Neuronal stem cell (in vitro differentiated cells): ENCODE data around the gene NPBWR2.

Experiments
- DNase-seq: peaks from one replicate; pipeline ENCODE4 v3.0.0-alpha.2; 2013; ENCODE audit warnings: low spot score
- H2AFZ ChIP-seq: one replicate; pipeline ENCODE4 v1.6.1; 2013; ENCODE audit warnings: mild to moderate bottlenecking, low read length, inconsistent platforms
- H2AK5ac ChIP-seq: 2 replicates; pipeline ENCODE4 v1.6.1; 2013; ENCODE audit warnings: low read depth, mild to moderate bottlenecking, inconsistent platforms, low read length, moderate library complexity, mixed read lengths
- H2BK120ac ChIP-seq: 2 replicates; pipeline ENCODE4 v1.6.1; 2013; ENCODE audit warnings: low read depth, mild to moderate bottlenecking, inconsistent platforms, low read length, moderate library complexity, mixed read lengths
- H2BK12ac ChIP-seq: one replicate; pipeline ENCODE4 v1.6.1; 2013; ENCODE audit warnings: low read length, inconsistent platforms
- H2BK15ac ChIP-seq: 2 replicates; pipeline ENCODE4 v1.6.1; 2013; ENCODE audit warnings: mild to moderate bottlenecking, low read length, inconsistent platforms, mixed read lengths
- H2BK5ac ChIP-seq: one replicate; pipeline ENCODE4 v1.6.1; 2013; ENCODE audit warnings: inconsistent platforms, mild to moderate bottlenecking, low read length, moderate library complexity
- H3K14ac ChIP-seq: one replicate; pipeline ENCODE4 v1.6.1; 2013; ENCODE audit warnings: low read length, inconsistent platforms
- H3K18ac ChIP-seq: 2 replicates; pipeline ENCODE4 v1.6.1; 2013; ENCODE audit warnings: low read length, inconsistent platforms
- H3K23ac ChIP-seq: 2 replicates; pipeline ENCODE4 v1.6.1; 2013; ENCODE audit warnings: low read depth, mild to moderate bottlenecking, mixed read lengths, low read length, inconsistent platforms; ENCODE audit not compliant: poor library complexity
- H3K27ac ChIP-seq: replicated peaks from 3 replicates; pipeline ENCODE4 v1.5.1; 2013; ENCODE audit warnings: low read length, inconsistent platforms
- H3K27me3 ChIP-seq, 3 experiments: 2 replicates each; pipeline ENCODE4 v1.6.1; 2013; ENCODE audit warnings: low read length in 3 of 3, mild to moderate bottlenecking in 2 of 3, inconsistent platforms in 1 of 3, low read depth in 1 of 3, mixed read lengths in 1 of 3, moderate library complexity in 1 of 3; ENCODE audit not compliant: control insufficient read depth in 3 of 3, insufficient read depth in 3 of 3
- H3K36me3 ChIP-seq, 2 donors: replicated peaks in 1 of 2; 2 replicates each; pipeline ENCODE4 v1.6.1; 2013; ENCODE audit warnings: low read length in 2 of 2; ENCODE audit not compliant: control insufficient read depth in 2 of 2, insufficient read depth in 2 of 2
- H3K4ac ChIP-seq: 2 replicates; pipeline ENCODE4 v1.6.1; 2013; ENCODE audit warnings: inconsistent platforms, mild to moderate bottlenecking, low read length, moderate library complexity
- H3K4me1 ChIP-seq, 2 donors: 1 replicate in 1 of 2; 2 replicates in 1 of 2; pipeline ENCODE4 v1.6.1; 2013; ENCODE audit warnings: low read length in 2 of 2, low read depth in 1 of 2; ENCODE audit not compliant: control insufficient read depth in 2 of 2, insufficient read depth in 1 of 2
- H3K4me2 ChIP-seq: one replicate; pipeline ENCODE4 v1.6.1; 2013; ENCODE audit warnings: mild to moderate bottlenecking, low read length, inconsistent platforms; ENCODE audit not compliant: insufficient read depth, poor library complexity, severe bottlenecking
- H3K4me3 ChIP-seq, 2 donors: 2 replicates each; pipeline ENCODE4 v1.5.1; 2013; ENCODE audit warnings: low read length in 2 of 2, mild to moderate bottlenecking in 2 of 2, inconsistent platforms in 1 of 2, moderate library complexity in 1 of 2
- H3K79me1 ChIP-seq: one replicate; pipeline ENCODE4 v1.6.1; 2013; ENCODE audit warnings: low read depth, mild to moderate bottlenecking, inconsistent platforms, low read length, moderate library complexity
- H3K9ac ChIP-seq: one replicate; pipeline ENCODE4 v1.6.1; 2013; ENCODE audit warnings: mild to moderate bottlenecking, low read depth, low read length, inconsistent platforms; ENCODE audit not compliant: poor library complexity
- H3K9me3 ChIP-seq, 2 donors: replicated peaks in 1 of 2; 2 replicates each; pipeline versions ENCODE3 to v1.6.1; 2013; ENCODE audit warnings: low read length in 2 of 2, mild to moderate bottlenecking in 2 of 2, inconsistent platforms in 1 of 2, low read depth in 1 of 2, mixed read lengths in 1 of 2, moderate library complexity in 1 of 2; ENCODE audit not compliant: control insufficient read depth in 2 of 2, insufficient read depth in 1 of 2
- H4K8ac ChIP-seq: one replicate; pipeline ENCODE4 v1.6.1; 2013; ENCODE audit warnings: low read depth, mild to moderate bottlenecking, inconsistent platforms, low read length, moderate library complexity
- H4K91ac ChIP-seq: one replicate; pipeline ENCODE4 v1.6.1; 2013; ENCODE audit warnings: low read length, low read depth, mild to moderate bottlenecking, inconsistent platforms; ENCODE audit not compliant: poor library complexity
- WGBS, 2 donors: extraction: QIAGEN DNeasy Blood & Tissue Kit; methylation state at CpG; one replicate each; pipeline ENCODE4 v1.1.7; 2013; ENCODE audit warnings: missing lambda C conversion rate in 2 of 2, mixed read lengths in 1 of 2; ENCODE audit not compliant: insufficient read length in 2 of 2, insufficient replicate concordance in 1 of 2; ENCODE audit errors: extremely low coverage in 2 of 2; 5-methylcytosine and 5-hydroxymethylcytosine counted together

NPBWR2 gene

GRCh38 chr20:64072498-64073063 is 34.8 kb downstream of the NPBWR2 start:
- H2BK15ac ChIP-seq = no peak overlapping the region
- no peak overlapping the region for H3K23ac ChIP-seq
- no peak for DNase-seq
- no peak overlapping the region for H4K91ac ChIP-seq
- peak overlapping the region in 1 of 2 donors; percentile 19 for H3K4me3 ChIP-seq
- no peak overlapping the region for H3K14ac ChIP-seq
- peaks cover 5% of the 10 kb centered on the region for H3K79me1 ChIP-seq
- H3K27ac ChIP-seq = no peak overlapping the region
- H2AK5ac ChIP-seq = no peak overlapping the region
- peak overlapping the region; percentile 38 for H3K18ac ChIP-seq
- no peaks in the 10 kb centered on the region for H3K9me3 ChIP-seq
- no CpG with 5 or more reads among the region's 14 CpGs for whole genome bisulfite sequencing, 2 donors
- H3K4me1 ChIP-seq = peaks cover 0 to 2% of the 10 kb centered on the region in 2 donors
- no peak overlapping the region for H3K4ac ChIP-seq
- H2AFZ ChIP-seq = no peak overlapping the region
- no peaks in the 10 kb centered on the region for H3K27me3 ChIP-seq
- no peak overlapping the region for H2BK120ac ChIP-seq
- no peak overlapping the region for H4K8ac ChIP-seq
- H3K36me3 ChIP-seq = peaks cover 16 to 20% of the 10 kb centered on the region in 2 donors
- no peak overlapping the region for H2BK5ac ChIP-seq
- no peak overlapping the region for H2BK12ac ChIP-seq
- H3K9ac ChIP-seq = no peak overlapping the region
- no peak overlapping the region for H3K4me2 ChIP-seq

- Histone ChIP-seq H2AFZ (no peak overlapping the region), H4K91ac (no peak overlapping the region), H3K27me3 (no peaks in the 10 kb centered on the region), H2BK5ac (no peak overlapping the region), H3K9ac (peak overlapping the region; percentile 77), H2BK120ac (no peak overlapping the region), H2AK5ac (no peak overlapping the region), H3K4me3 (no peak overlapping the region), H3K27ac (no peak overlapping the region), H4K8ac (no peak overlapping the region), H3K4me2 (no peak overlapping the region), H3K18ac (no peak overlapping the region), H3K14ac (peak overlapping the region; percentile 21), H3K4ac (no peak overlapping the region), H3K79me1 (peaks cover 2% of the 10 kb centered on the region), H2BK12ac (no peak overlapping the region), H3K36me3 (peaks cover 16 to 20% of the 10 kb centered on the region in 2 donors), H3K23ac (peak overlapping the region; percentile 55), H3K9me3 (no peaks in the 10 kb centered on the region), H3K4me1 (peaks cover 0 to 2% of the 10 kb centered on the region in 2 donors), H2BK15ac (no peak overlapping the region)
- no CpG with 5 or more reads among the region's 30 CpGs for WGBS, 2 donors
- no peak for DNase-seq
These were observed 35.7 kb downstream of the NPBWR2 start for GRCh38 chr20:64071341-64072332.

- H3K79me1 ChIP-seq = peaks cover 2% of the 10 kb centered on the region
- no peak overlapping the region for H2AFZ ChIP-seq
- peaks cover 14 to 20% of the 10 kb centered on the region in 2 donors for H3K36me3 ChIP-seq
- H3K27ac ChIP-seq = no peak overlapping the region
- H2AK5ac ChIP-seq = peak overlapping the region; percentile 0
- H2BK120ac ChIP-seq = no peak overlapping the region
- H3K4me2 ChIP-seq = no peak overlapping the region
- peak overlapping the region; percentile 50 for H2BK12ac ChIP-seq
- H3K9me3 ChIP-seq = no peaks in the 10 kb centered on the region
- no peak overlapping the region for H4K8ac ChIP-seq
- H2BK15ac ChIP-seq = no peak overlapping the region
- peaks cover 2 to 4% of the 10 kb centered on the region in 2 donors for H3K4me1 ChIP-seq
- no peak overlapping the region for H3K9ac ChIP-seq
- peak overlapping the region; percentile 39 for H2BK5ac ChIP-seq
- peak overlapping the region; percentile 82 for H3K14ac ChIP-seq
- WGBS, 2 donors = no CpG with 5 or more reads among the region's 31 CpGs
- H3K4ac ChIP-seq = no peak overlapping the region
- H3K18ac ChIP-seq = peak overlapping the region; percentile 18
- peak overlapping the region in 1 of 2 donors; percentile 6 for H3K4me3 ChIP-seq
- no peak for DNase-seq
- peak overlapping the region; percentile 25 for H3K23ac ChIP-seq
- H4K91ac ChIP-seq = no peak overlapping the region
- no peaks in the 10 kb centered on the region for H3K27me3 ChIP-seq
These were observed 36.9 kb downstream of the NPBWR2 start for GRCh38 chr20:64070244-64070993.
